GM12878 (cell line): Measurements from ENCODE around the gene PHC2. TPM values are rescaled to one million over a fixed set of nuclear protein-coding genes. Genes with fewer than 3 reads are reported as not detected.

Experiments used
- ATAC-seq: fragments of 200-7000 bp; cut with Tn5 transposase; 3 replicates; pipeline ENCODE4 v1.9.1; 2020; ENCODE audit warnings: mild to moderate bottlenecking, moderate library complexity
- BruUV-seq: library from RNA; stranded (reverse); fragments of 400-500 nt; replicated peaks from 2 replicates; lab custom pipeline; 2021; lab: Mats Ljungman, UMichigan
- CTCF ChIA-PET: fragments of 300-600 bp; sonication (Branson Sonifier 250); formaldehyde crosslinking; extraction: SDS; loops from one replicate; lab custom pipeline; 2021; ENCODE audit warnings: inconsistent platforms; lab: Yijun Ruan, JAX
- POLR2A ChIA-PET: fragments of 350-600 bp; formaldehyde crosslinking; extraction: SDS; loops from one replicate; lab custom pipeline; 2021; ENCODE audit warnings: inconsistent platforms; lab: Charles Lee
- RAD21 ChIA-PET: fragments of 300-600 bp; sonication (Branson Sonifier 250); formaldehyde crosslinking; loops from one replicate; lab custom pipeline; 2023; ENCODE audit warnings: antibody characterized with exemption; ENCODE audit not compliant: unreplicated experiment; lab: Charles Lee
- SMC1A ChIA-PET: fragments of 300-600 bp; sonication (Branson Sonifier 250); formaldehyde crosslinking; loops from one replicate; lab custom pipeline; 2023; ENCODE audit not compliant: unreplicated experiment, uncharacterized antibody; lab: Charles Lee
- DNase-seq: peaks from one replicate; pipeline ENCODE4 v3.0.0-alpha.2; 2011; ENCODE audit warnings: low read depth, low spot score
- FAIRE-seq: peaks from 3 replicates; lab custom pipeline; 2011; peaks lifted over from hg19 to GRCh38; lab: Jason Lieb, UNC
- H2AFZ ChIP-seq: 2 replicates; pipeline ENCODE4 v1.6.0; 2011; ENCODE audit warnings: low read depth, low read length, control low read depth; ENCODE audit not compliant: control insufficient read depth
- H3K27ac ChIP-seq: 2 replicates; pipeline ENCODE4 v1.5.1; 2011; ENCODE audit warnings: control low read depth; ENCODE audit not compliant: control insufficient read depth, insufficient read depth
- H3K27me3 ChIP-seq, 2 experiments: replicated peaks in 1 of 2; 2 replicates each; pipeline versions ENCODE4 v1.6.0 to v1.6.1; 2011; ENCODE audit warnings: low read length in 1 of 2; ENCODE audit not compliant: control insufficient read depth in 2 of 2, insufficient read depth in 2 of 2
- H3K36me3 ChIP-seq, 2 experiments: 2 replicates each; pipeline ENCODE4 v1.5.1; 2011; ENCODE audit warnings: low read length in 1 of 2; ENCODE audit not compliant: control insufficient read depth in 2 of 2, insufficient read depth in 2 of 2
- H3K4me1 ChIP-seq: 2 replicates; pipeline ENCODE4 v1.6.1; 2011; ENCODE audit warnings: mild to moderate bottlenecking, low read length, moderate library complexity, mixed read lengths; ENCODE audit not compliant: control insufficient read depth, insufficient read depth
- H3K4me2 ChIP-seq: 2 replicates; pipeline ENCODE4 v1.6.0; 2011; ENCODE audit warnings: control low read depth; ENCODE audit not compliant: control insufficient read depth, insufficient read depth
- H3K4me3 ChIP-seq: fragments of 200-600 bp; sonication (generic); 2 replicates; pipeline ENCODE4 v1.5.1; 2016
- H3K79me2 ChIP-seq: 2 replicates; pipeline ENCODE4 v1.6.0; 2011; ENCODE audit warnings: low read length; ENCODE audit not compliant: control insufficient read depth, insufficient read depth
- H3K9ac ChIP-seq: 2 replicates; pipeline ENCODE4 v1.8.0; 2011; ENCODE audit warnings: low read length, control low read depth, mixed read lengths; ENCODE audit not compliant: control insufficient read depth, insufficient read depth
- H3K9me3 ChIP-seq: replicated peaks from 3 replicates; pipeline ENCODE4 v1.5.1; 2011; ENCODE audit warnings: mild to moderate bottlenecking, low read length; ENCODE audit not compliant: control insufficient read depth, insufficient read depth
- H4K20me1 ChIP-seq: 2 replicates; pipeline ENCODE4 v1.6.0; 2011; ENCODE audit not compliant: control insufficient read depth, insufficient read depth
- ASH2L ChIP-seq: fragments of 300-600, 200-600 bp; sonication (generic); IDR thresholded peaks from 2 replicates; pipeline ENCODE4 v1.6.1; 2017; ENCODE audit warnings: low read depth, mild to moderate bottlenecking, borderline replicate concordance
- BHLHE40 ChIP-seq, 2 experiments: fragments of 450-650 bp in 1 of 2; IDR thresholded peaks; 2 replicates each; pipeline ENCODE4 v1.6.1; 2011 to 2017; ENCODE audit warnings: low read depth in 2 of 2, borderline replicate concordance in 1 of 2, improper control_type of control experiment in 1 of 2, low read length in 1 of 2, mild to moderate bottlenecking in 1 of 2
- CBX5 ChIP-seq: sonication (generic); IDR thresholded peaks from 2 replicates; pipeline ENCODE4 v1.6.1; 2016; ENCODE audit warnings: low read depth, moderate library complexity, mild to moderate bottlenecking, inconsistent platforms
- CREB1 ChIP-seq: IDR thresholded peaks from 2 replicates; pipeline ENCODE4 v1.6.1; 2012; ENCODE audit warnings: low read depth, mild to moderate bottlenecking, inconsistent platforms
- FOXM1 ChIP-seq: IDR thresholded peaks from 2 replicates; pipeline ENCODE4 v1.6.1; 2012; ENCODE audit warnings: low read depth, mild to moderate bottlenecking, inconsistent platforms, low read length, moderate library complexity
- GABPA ChIP-seq: IDR thresholded peaks from 2 replicates; pipeline ENCODE4 v1.6.1; 2014; ENCODE audit warnings: antibody characterized with exemption, low read depth, mild to moderate bottlenecking, inconsistent platforms
- PAX5 ChIP-seq: IDR thresholded peaks from 2 replicates; pipeline ENCODE4 v1.6.1; 2011; ENCODE audit warnings: low read depth, low read length, borderline replicate concordance
- RUNX3 ChIP-seq: IDR thresholded peaks from 2 replicates; pipeline ENCODE4 v1.6.1; 2012; ENCODE audit warnings: low read length, inconsistent platforms
- WGBS: methylation state at CpG from one replicate; pipeline ENCODE4 v1.1.6; 2016; ENCODE audit warnings: low lambda C conversion rate; ENCODE audit not compliant: insufficient replicate concordance, insufficient coverage; ENCODE audit errors: missing lambda C conversion rate; 5-methylcytosine and 5-hydroxymethylcytosine counted together
- in situ Hi-C: fragments of 300-500 bp; cut with MboI; formaldehyde crosslinking; loops from 9 replicates; pipeline ENCODE4 v1.14.3; 2018; ENCODE audit warnings: mixed read lengths
- intact Hi-C: fragments of 100-400 bp; cut with micrococcal nuclease; formaldehyde crosslinking; loops from one replicate; pipeline ENCODE4 v1.14.2; 2022; ENCODE audit not compliant: unreplicated experiment
- polyA plus RNA-seq, 11 experiments: library from polyadenylated mRNA; depleted of rRNA in 4 of 11; unstranded in 6 of 11; stranded (reverse) in 5 of 11; fragments of >200 nt; fragmentation: Nextera tagmentation in 4 of 11; fragmentation: Illumina TruSeq in 1 of 11; extraction: Ambion mirVana in 4 of 11; extraction: Trizol in 1 of 11; gene quantifications; 1 replicate in 1 of 11; 2 replicates in 10 of 11; pipeline versions ENCODE4 v1.2.1 to v1.2.3, GENCODE V29; 2011 to 2016; ENCODE audit warnings: inconsistent platforms in 2 of 11, missing spikeins in 2 of 11, low read depth in 1 of 11
- total RNA-seq, 4 experiments: library from RNA; depleted of rRNA in 3 of 4; stranded (reverse); fragments of >200 nt in 3 of 4; fragmentation: Illumina TruSeq in 1 of 4; extraction: Trizol in 1 of 4; gene quantifications; 2 replicates each; pipeline versions ENCODE4 v1.2.1 to v1.2.3, GENCODE V29; 2013 to 2021
- TF ChIP-seq, protein P1 (sequence below): fragments of 450-650 bp; IDR thresholded peaks from 2 replicates; pipeline ENCODE4 v1.6.1; 2016; ENCODE audit warnings: mild to moderate bottlenecking
- TF ChIP-seq, protein P2 (sequence below): fragments of 450-650 bp; IDR thresholded peaks from 2 replicates; pipeline ENCODE4 v1.6.1; 2014; ENCODE audit warnings: mild to moderate bottlenecking

PHC2 gene
- total and polyA plus RNA-seq, 10 of the 15 experiments (the other 5 are each of a cell fraction or from before 2014, with no cell fraction given): 2.0 to 35.9 (median 16.4) TPM

DNA sequence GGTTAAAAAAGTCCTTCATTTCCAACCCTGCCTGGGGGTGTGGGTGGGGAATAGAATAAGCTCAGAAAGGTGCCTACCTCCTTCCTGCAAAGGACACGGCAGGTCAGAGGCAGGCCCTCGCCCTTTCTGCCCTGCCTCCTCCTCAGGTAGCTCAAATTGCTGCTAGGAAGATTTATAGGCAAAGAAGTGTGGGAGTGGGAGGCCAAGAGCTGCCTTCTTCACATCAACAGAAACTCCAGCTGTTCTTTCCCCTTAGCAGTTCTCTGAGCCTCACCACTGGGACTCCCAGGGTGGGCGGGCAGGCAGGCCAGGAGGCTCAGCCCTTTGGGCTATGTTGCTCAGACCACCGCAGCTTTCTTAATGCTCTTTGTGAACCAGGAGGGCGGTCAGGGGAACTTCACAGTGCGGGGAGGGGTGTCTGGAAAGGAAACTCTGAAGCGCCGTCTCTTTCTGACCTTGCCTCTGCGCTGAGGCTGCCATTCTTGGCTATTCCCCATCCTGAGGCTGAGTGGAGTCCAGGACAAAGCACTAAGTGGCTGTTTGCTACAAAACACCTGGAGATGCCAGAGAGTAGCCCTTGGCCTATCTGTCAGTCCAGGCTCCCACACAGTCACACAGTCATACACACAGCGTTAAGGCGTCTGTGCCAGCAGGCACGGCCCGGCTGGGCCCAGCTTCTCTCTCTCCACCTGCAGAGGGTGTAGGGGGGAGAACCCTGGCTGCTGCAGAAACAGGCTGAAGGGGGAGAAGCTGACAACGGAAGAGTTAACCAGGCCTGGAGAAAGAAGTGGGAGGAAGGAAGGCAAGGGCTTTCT is 107.0 kb downstream of the PHC2 start (continued):
- TF ChIP-seq BHLHE40 (IDR thresholded peaks at IDR 0.05; ENCODE audit: borderline replicate concordance in 1 of 2, low read depth in 2 of 2, low read length in 1 of 2) (no peak), FOXM1 (no peak), GABPA (no peak), CBX5 (no peak), ASH2L (no peak)
- TF ChIP-seq, protein P1, sequence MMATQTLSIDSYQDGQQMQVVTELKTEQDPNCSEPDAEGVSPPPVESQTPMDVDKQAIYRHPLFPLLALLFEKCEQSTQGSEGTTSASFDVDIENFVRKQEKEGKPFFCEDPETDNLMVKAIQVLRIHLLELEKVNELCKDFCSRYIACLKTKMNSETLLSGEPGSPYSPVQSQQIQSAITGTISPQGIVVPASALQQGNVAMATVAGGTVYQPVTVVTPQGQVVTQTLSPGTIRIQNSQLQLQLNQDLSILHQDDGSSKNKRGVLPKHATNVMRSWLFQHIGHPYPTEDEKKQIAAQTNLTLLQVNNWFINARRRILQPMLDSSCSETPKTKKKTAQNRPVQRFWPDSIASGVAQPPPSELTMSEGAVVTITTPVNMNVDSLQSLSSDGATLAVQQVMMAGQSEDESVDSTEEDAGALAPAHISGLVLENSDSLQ: no peak

DNA sequence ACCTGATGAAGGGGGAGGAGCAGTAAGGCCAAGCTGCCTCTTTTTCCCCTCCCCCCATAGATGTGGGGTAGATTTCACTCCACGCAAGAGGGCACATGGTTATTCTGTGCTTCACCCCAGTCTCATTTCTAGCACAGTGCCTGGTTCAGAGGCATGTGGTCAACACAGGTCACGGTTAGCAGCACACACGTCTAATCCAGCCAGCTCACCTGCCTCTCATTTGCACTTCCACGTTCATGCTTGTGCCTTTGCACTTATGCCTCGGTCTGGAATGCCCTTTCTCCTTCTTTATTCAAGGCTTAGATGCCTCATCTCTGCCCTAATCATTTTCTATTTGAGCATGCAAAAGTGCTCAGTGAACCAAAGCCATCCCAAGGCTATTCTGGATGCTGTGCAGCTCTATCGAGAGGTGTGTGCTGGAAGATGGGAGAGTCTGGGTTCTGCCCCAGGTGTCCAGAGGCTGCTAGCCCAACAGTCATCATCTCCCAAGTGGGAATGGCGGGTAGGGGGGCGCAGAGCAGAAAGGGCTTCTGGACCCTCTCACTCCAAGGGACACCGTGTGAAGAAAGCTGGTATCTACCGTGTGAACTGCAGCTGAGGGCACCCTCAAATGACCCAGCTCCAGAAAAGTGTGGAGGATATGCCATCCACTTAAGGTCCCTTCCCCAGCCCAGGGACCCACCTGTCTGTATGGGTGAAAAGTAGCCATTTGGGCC is 107.9 kb downstream of the PHC2 start:
- Histone ChIP-seq H3K27me3 (no peaks in the 10 kb centered on the region), H3K4me1 (no peaks in the 10 kb centered on the region), H3K36me3 (peaks cover 14 to 19% of the 10 kb centered on the region in 2 experiments; a peak in 3 of 4 replicates), H3K4me3 (no peak overlapping the region), H3K9ac (no peak overlapping the region), H3K4me2 (no peak overlapping the region), H2AFZ (no peak overlapping the region), H3K9me3 (no peaks in the 10 kb centered on the region), H3K79me2 (no peaks in the 10 kb centered on the region), H4K20me1 (no peaks in the 10 kb centered on the region), H3K27ac (no peak overlapping the region)
- WGBS: 54% methylated on average over 10 of the region's 10 CpGs
- BruUV-seq: no TSS peak
- CTCF ChIA-PET: interaction anchor here (0.7 to 1.3 kb wide), 3 partner anchors 10 to 27 kb away, joined by 4 to 5 read pairs (median 4); no protein-coding TSS in a partner anchor
- RAD21 ChIA-PET: no interaction called here
- DNase-seq: no peak
- intact Hi-C loops: no loop called here
- POLR2A ChIA-PET: no interaction called here
- ATAC-seq: peak; percentile 68
- in situ Hi-C loops: no loop called here
- SMC1A ChIA-PET: no interaction called here
- TF ChIP-seq, protein P2, sequence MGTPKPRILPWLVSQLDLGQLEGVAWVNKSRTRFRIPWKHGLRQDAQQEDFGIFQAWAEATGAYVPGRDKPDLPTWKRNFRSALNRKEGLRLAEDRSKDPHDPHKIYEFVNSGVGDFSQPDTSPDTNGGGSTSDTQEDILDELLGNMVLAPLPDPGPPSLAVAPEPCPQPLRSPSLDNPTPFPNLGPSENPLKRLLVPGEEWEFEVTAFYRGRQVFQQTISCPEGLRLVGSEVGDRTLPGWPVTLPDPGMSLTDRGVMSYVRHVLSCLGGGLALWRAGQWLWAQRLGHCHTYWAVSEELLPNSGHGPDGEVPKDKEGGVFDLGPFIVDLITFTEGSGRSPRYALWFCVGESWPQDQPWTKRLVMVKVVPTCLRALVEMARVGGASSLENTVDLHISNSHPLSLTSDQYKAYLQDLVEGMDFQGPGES: no peak
- TF ChIP-seq PAX5 (peak; percentile 92), CREB1 (no peak), RUNX3 (peak; percentile 33; the same call in 1 of the 2 replicates)
- no peak for FAIRE-seq
